ENCODE measurements around the gene DYNC1I2. TPM values are rescaled to one million over a fixed set of nuclear protein-coding genes. Genes with fewer than 3 reads are reported as not detected.

DYNC1I2 gene
- total RNA-seq, 2 donors from 2014 or later: 54.8 to 67.8 TPM

- no peak for DNase-seq (ENCODE audit: low spot score)
- no peak overlapping the region for H3K27ac ChIP-seq
- H3K27me3 ChIP-seq: no peaks in the 10 kb centered on the region
- no peak for TF ChIP-seq CTCF (IDR thresholded peaks at IDR 0.05)
- H3K9me3 ChIP-seq: no peaks in the 10 kb centered on the region
- H3K4me1 ChIP-seq: no peaks in the 10 kb centered on the region
- no peaks in the 10 kb centered on the region for H3K36me3 ChIP-seq
- no peak overlapping the region for H3K4me3 ChIP-seq
These were observed 19.1 kb upstream of the DYNC1I2 start for GRCh38 chr2:171668183-171668582.

GRCh38 chr2:171669121-171669520 is 18.1 kb upstream of the DYNC1I2 start:
- Histone ChIP-seq H3K27me3 (no peaks in the 10 kb centered on the region), H3K27ac (no peak overlapping the region), H3K4me1 (no peaks in the 10 kb centered on the region), H3K9me3 (no peaks in the 10 kb centered on the region), H3K4me3 (no peak overlapping the region), H3K36me3 (no peaks in the 10 kb centered on the region)
- no peak for DNase-seq (ENCODE audit: low spot score)
- no peak for TF ChIP-seq CTCF (IDR thresholded peaks at IDR 0.05)

GRCh38 chr2:171670655-171671054 is 16.6 kb upstream of the DYNC1I2 start:
- Histone ChIP-seq H3K4me3 (no peak overlapping the region), H3K9me3 (no peaks in the 10 kb centered on the region), H3K36me3 (no peaks in the 10 kb centered on the region), H3K27me3 (no peaks in the 10 kb centered on the region), H3K4me1 (no peaks in the 10 kb centered on the region), H3K27ac (no peak overlapping the region)
- TF ChIP-seq CTCF (IDR thresholded peaks at IDR 0.05): no peak
- DNase-seq (ENCODE audit: low spot score): no peak

- H3K9me3 ChIP-seq: no peaks in the 10 kb centered on the region
- DNase-seq (ENCODE audit: low spot score): no peak
- H3K36me3 ChIP-seq: no peaks in the 10 kb centered on the region
- no peaks in the 10 kb centered on the region for H3K27me3 ChIP-seq
- no peak overlapping the region for H3K4me3 ChIP-seq
- no peaks in the 10 kb centered on the region for H3K4me1 ChIP-seq
- no peak overlapping the region for H3K27ac ChIP-seq
- no peak for TF ChIP-seq CTCF (IDR thresholded peaks at IDR 0.05)
These were observed 15.4 kb upstream of the DYNC1I2 start for GRCh38 chr2:171671867-171672266.

GRCh38 chr2:171673905-171674304 is 13.4 kb upstream of the DYNC1I2 start:
- Histone ChIP-seq H3K4me1 (no peaks in the 10 kb centered on the region), H3K9me3 (no peaks in the 10 kb centered on the region), H3K36me3 (no peaks in the 10 kb centered on the region), H3K27ac (no peak overlapping the region), H3K27me3 (no peaks in the 10 kb centered on the region), H3K4me3 (no peak overlapping the region)
- TF ChIP-seq CTCF (IDR thresholded peaks at IDR 0.05): no peak
- no peak for DNase-seq (ENCODE audit: low spot score)

GRCh38 chr2:171675810-171676345 is 11.4 kb upstream of the DYNC1I2 start:
- no peaks in the 10 kb centered on the region for H3K9me3 ChIP-seq
- no peaks in the 10 kb centered on the region for H3K4me1 ChIP-seq
- H3K27me3 ChIP-seq: no peaks in the 10 kb centered on the region
- DNase-seq (ENCODE audit: low spot score): no peak
- no peaks in the 10 kb centered on the region for H3K36me3 ChIP-seq
- H3K27ac ChIP-seq: no peak overlapping the region
- H3K4me3 ChIP-seq: no peak overlapping the region
- no peak for TF ChIP-seq CTCF (IDR thresholded peaks at IDR 0.05)

All from right atrium auricular region (tissue), 2 donors.